Brain microvascular endothelial cell (primary cell): ENCODE results near the gene RABEPK.

Experiments used
- DNase-seq: peaks from one replicate; pipeline ENCODE4 v3.0.0-alpha.2; 2020
- H3K27ac ChIP-seq: fragments of 250-450 bp; sonication (Bioruptor Pico); 2 replicates; pipeline ENCODE4 v1.5.1; 2020; ENCODE audit warnings: mild to moderate bottlenecking, moderate library complexity
- H3K27me3 ChIP-seq: fragments of 250-450 bp; sonication (Bioruptor Pico); replicated peaks from 2 replicates; pipeline ENCODE4 v1.5.1; 2020; ENCODE audit warnings: mild to moderate bottlenecking
- H3K36me3 ChIP-seq: fragments of 250-450 bp; sonication (Bioruptor Pico); replicated peaks from 2 replicates; pipeline ENCODE4 v1.5.1; 2020; ENCODE audit warnings: mild to moderate bottlenecking
- H3K4me3 ChIP-seq: 2 replicates; pipeline ENCODE4 v1.5.1; 2011; ENCODE audit warnings: low read depth, mild to moderate bottlenecking, control low read depth, low read length, moderate library complexity
- in situ Hi-C: cut with HindIII; loops from 2 replicates; pipeline ENCODE4 v1.10.0; 2017; ENCODE audit warnings: low sequenced_read_pairs, low pct_ligation_motif_present
- TF ChIP-seq, protein P1 (sequence below): IDR thresholded peaks from 2 replicates; pipeline ENCODE4 v1.5.1; 2011; ENCODE audit warnings: low read depth, mild to moderate bottlenecking, moderate library complexity, low read length, control low read depth, inconsistent platforms; ENCODE audit errors: missing control alignments

Gene RABEPK

GRCh38 chr9:125200216-125201047 lies at the start of gene RABEPK:
RABEPK (plus strand) TSS chr9:125200542; CDS start chr9:125203014, 2,472 bp downstream.
- Histone ChIP-seq H3K27me3 (no peaks in the 10 kb centered on the region), H3K27ac (peak within 1 kb of the TSS; percentile 84), H3K36me3 (peaks cover 14% of the 10 kb centered on the region), H3K4me3 (peak within 1 kb of the TSS; percentile 86)
- TF ChIP-seq, protein P1, sequence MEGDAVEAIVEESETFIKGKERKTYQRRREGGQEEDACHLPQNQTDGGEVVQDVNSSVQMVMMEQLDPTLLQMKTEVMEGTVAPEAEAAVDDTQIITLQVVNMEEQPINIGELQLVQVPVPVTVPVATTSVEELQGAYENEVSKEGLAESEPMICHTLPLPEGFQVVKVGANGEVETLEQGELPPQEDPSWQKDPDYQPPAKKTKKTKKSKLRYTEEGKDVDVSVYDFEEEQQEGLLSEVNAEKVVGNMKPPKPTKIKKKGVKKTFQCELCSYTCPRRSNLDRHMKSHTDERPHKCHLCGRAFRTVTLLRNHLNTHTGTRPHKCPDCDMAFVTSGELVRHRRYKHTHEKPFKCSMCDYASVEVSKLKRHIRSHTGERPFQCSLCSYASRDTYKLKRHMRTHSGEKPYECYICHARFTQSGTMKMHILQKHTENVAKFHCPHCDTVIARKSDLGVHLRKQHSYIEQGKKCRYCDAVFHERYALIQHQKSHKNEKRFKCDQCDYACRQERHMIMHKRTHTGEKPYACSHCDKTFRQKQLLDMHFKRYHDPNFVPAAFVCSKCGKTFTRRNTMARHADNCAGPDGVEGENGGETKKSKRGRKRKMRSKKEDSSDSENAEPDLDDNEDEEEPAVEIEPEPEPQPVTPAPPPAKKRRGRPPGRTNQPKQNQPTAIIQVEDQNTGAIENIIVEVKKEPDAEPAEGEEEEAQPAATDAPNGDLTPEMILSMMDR = no peak
- peak; percentile 88 for DNase-seq
- in situ Hi-C loops = no loop called here

DNA sequence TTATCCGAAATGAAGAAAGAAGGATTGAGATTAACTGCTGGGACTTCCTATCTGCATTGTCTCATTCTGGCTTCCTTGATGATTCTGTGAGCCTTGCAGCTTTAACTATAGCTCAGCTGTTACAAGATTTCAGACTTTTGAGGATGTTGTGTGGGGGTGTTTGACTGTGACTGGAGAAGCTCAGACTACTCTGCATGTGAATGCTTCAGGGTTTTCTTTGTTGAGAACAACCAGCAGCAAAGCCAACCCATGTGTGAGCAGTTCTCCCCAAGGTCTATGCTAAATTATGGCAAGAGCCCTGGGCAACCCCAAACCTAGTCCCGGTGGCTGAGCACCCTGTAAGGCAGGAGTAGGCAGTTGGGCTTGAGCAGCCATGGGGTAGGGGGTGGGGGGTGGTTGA lies 48.6 kb upstream of the RABEPK start:
- Histone ChIP-seq H3K4me3 (no peak overlapping the region), H3K27ac (no peak overlapping the region), H3K27me3 (no peaks in the 10 kb centered on the region), H3K36me3 (peaks cover 29% of the 10 kb centered on the region)
- in situ Hi-C loops = no loop called here
- no peak for DNase-seq
- TF ChIP-seq, protein P1 = no peak

DNA sequence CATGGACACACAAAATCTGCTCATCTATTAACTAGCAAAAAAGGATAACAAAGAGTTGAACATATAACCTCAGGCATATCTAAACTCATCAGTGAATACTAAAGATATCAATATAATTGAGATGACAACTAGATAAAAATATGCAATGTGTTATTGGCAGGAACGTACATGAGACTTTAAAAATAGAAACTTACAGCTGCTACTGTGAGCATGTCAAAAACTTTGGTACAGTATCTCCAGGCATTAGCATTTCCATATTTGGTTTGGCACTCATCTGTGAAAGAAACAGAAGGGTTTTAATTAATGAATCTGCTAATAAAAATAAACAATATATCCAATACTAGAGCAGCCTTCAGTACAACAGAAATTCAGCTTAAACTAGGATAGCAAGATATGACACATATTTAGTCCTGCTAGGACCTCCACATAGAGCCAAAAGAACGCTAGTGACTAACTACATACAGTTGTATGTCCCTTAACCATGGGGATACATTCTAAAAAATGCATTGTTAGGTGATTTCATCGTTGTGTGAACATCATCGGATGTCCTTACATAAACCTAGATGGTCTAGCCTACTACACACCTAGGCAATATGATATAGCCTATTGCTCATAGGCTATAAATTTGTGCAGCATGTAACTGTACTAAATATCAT lies 46.5 kb upstream of the RABEPK start:
- H3K36me3 ChIP-seq = peaks cover 29% of the 10 kb centered on the region
- no peaks in the 10 kb centered on the region for H3K27me3 ChIP-seq
- TF ChIP-seq, protein P1 = no peak
- no peak overlapping the region for H3K4me3 ChIP-seq
- in situ Hi-C loops = no loop called here
- no peak for DNase-seq
- no peak overlapping the region for H3K27ac ChIP-seq

DNA sequence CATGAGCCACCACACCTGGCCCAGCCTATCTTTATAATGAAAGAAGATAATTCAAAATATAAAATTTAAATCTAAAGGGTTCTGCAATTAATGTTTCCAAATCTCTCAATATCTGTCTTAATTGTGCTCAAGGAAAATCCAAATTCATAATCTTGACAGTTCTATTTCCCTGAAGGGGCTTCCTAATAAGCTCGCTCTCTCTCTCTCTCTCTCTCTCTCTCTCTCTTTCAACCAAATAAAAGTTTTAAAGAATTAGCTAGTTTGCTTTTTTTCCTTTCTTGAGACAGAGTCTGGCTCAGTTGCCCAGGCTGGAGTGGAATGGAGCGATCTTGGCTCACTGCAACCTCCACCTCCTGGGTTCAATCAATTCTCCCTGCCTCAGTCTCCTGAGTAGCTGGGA lies 43.8 kb upstream of the RABEPK start:
- no peak for DNase-seq
- no peak overlapping the region for H3K27ac ChIP-seq
- H3K36me3 ChIP-seq = peaks cover 17% of the 10 kb centered on the region
- H3K4me3 ChIP-seq = no peak overlapping the region
- in situ Hi-C loops = no loop called here
- no peaks in the 10 kb centered on the region for H3K27me3 ChIP-seq
- TF ChIP-seq, protein P1 = no peak

DNA sequence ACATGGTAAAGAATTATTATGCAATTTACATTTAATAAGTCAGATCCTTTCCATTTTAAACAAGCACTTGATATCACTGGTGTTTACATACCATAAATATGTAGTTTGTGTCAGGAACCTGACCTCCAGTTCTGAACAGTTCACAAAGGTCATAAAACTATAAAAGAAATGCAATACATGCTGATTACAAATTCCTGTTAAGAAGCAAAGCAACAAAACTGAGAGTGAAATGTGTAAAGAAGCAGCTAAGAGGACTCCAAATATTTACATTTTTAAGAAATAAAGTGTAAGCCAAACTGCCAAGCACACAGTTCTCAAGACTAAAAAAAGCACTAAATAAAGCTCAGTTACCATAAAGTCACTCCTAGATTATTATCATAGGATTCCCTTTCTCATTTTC lies 39.6 kb upstream of the RABEPK start:
- Histone ChIP-seq H3K4me3 (no peak overlapping the region), H3K36me3 (no peaks in the 10 kb centered on the region), H3K27ac (no peak overlapping the region), H3K27me3 (no peaks in the 10 kb centered on the region)
- in situ Hi-C loops = no loop called here
- TF ChIP-seq, protein P1 = no peak
- DNase-seq = no peak
